Activated CD8-positive, alpha-beta memory T cell treated with anti-CD3 and anti-CD28 coated beads, Interleukin-2, amount 50 U/mL, for 1 hour (primary cell): ENCODE results near the gene PUS10.
"Not testable (repeated sequence)": the region's sequence is repeated elsewhere in the genome, so short reads cannot be mapped to it uniquely, and the experiment has no call there.

Source experiments
- DNase-seq: peaks from one replicate; pipeline ENCODE4 v3.0.0-alpha.2; 2020; ENCODE audit errors: extremely low read depth

Gene PUS10

GRCh38 chr2:61017556-61018317, at the start of gene PUS10, which contains the start of gene PEX13:
PUS10 (minus strand) TSS chr2:61018255; CDS start chr2:61011890, 6,365 bp downstream.
PEX13 (plus strand) TSS chr2:61017720; CDS start chr2:61017760, 40 bp downstream.
- peak; percentile 10 for DNase-seq

- peak; percentile 42 for DNase-seq
Observed at GRCh38 chr2:61065714-61066709, 48.0 kb upstream of the PUS10 start, which contains the start of gene SANBR. SANBR (plus strand) TSS chr2:61065871; CDS start chr2:61070351, 4,480 bp downstream.

DNA sequence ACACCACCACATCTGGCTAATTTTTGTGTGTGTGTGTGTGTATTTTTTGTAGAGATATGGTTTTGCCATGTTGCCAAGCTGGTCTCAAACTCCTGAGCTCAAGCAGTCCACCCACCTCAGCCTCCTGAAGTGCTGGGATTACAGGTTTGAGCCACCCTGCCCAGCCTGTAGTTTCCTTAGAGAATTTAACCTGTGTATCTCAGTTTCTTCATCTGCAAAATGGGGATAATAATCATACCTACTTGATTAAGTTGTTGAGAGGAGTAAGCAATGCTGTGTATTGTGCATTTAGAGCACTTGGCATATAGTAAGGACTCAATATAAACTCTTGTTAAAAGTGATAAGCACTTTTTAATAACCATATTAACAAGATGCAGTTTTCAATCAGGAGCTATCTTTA, 41.3 kb upstream of the PUS10 start:
- DNase-seq = no peak

GRCh38 chr2:61057562-61057961, 39.5 kb upstream of the PUS10 start:
- DNase-seq = no peak

- DNase-seq = no peak
Observed at GRCh38 chr2:61055557-61055956, 37.5 kb upstream of the PUS10 start.

- DNase-seq = no peak
Observed at GRCh38 chr2:61045999-61046398, 27.9 kb upstream of the PUS10 start.

GRCh38 chr2:61045226-61045625, 27.2 kb upstream of the PUS10 start:
- no peak for DNase-seq

DNA sequence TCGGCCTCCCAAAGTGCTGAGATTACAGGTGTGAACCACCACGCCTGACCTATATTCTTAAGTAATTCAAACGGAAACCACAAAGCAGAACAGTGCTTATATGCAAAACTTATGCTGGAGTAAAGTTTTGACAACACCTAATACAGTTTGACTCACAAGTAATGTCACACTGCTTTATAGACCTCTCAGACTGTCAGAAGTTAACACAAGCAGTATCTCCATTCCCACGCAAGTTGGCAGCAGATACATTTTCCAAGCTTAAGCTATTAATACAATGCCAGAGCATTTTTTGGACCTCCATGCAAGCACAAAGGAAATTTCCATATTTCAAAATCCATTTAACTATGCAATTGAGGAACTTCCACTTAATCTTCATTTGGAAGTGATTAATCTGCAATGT, 26.6 kb upstream of the PUS10 start:
- no peak for DNase-seq

- no peak for DNase-seq
Observed at GRCh38 chr2:61042807-61043206, 24.8 kb upstream of the PUS10 start.

DNA sequence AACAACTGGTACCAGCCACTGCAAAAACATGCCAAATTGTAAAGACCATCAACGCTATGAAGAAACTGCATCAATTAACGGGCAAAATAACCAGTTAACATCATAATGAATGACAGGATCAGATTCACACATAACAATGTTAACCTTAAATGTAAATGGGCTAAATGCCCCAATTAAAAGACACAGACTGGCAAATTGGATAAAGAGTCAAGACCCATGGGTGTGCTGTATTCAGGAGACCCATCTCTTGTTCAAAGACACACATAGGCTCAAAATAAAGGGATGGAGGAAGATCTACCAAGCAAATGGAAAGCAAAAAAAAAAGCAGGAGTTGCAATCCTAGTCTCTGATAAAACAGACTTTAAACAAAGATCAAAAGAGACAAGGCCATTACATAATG, 18.6 kb upstream of the PUS10 start:
- DNase-seq = not testable (repeated sequence)

DNA sequence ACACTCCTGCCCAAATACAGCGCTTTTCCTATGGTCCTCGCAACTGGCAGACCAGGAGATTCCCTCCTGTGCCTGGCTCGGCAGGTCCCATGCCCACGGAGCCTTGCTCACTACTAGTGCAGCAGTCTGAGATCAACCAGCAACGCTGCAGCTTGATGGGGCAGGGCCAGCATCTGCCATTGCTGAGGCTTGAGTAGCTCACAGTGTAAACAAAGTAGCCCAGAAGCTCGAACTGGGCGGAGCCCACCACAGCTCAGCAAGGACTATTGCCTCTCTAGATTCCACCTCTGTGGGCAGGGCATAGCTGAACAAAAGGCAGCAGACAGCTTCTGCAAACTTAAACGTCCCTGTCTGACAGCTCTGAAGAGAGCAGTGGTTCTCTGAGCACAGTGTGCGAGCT, 16.5 kb upstream of the PUS10 start:
- not testable (repeated sequence) for DNase-seq

DNA sequence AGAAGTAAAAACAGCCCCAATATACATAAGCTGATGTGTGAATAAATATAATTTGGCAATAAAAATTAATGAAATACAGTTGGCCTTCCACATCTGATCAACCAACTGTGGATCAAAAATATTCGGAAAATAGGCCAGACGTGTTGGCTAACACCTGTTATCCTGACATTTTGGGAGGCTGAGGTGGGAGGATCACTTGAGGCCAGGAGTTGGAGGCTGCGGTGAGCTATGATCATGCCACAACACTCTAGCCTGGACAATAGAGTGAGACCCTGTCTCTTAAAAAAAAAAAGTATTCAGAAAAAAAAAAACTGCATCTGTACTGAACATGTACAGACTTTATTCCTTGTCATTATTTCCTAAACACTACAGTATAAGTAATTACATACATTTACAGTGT, 11.5 kb upstream of the PUS10 start:
- no peak for DNase-seq

DNA sequence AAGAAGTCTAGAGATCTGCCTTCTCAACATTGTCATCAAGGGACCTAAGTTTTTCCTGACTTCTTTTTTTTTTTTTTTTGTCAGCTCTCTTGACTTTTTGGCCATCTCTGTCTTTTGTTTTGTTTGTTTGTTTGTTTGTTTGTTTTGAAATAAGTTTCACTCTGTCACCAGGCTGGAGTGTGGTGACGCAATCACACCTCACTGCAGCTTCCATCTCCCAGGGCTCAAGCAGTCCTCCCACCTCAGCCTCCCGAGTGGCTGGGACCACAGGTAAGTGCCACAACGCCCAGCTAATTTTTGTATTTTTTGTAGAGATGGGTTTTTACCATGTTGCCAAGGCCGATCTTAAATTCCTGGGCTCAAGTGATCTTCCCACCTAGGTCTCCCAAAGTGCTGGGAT, 5.6 kb upstream of the PUS10 start:
- no peak for DNase-seq

- DNase-seq = no peak
Observed at GRCh38 chr2:61021228-61021660, 3.2 kb upstream of the PUS10 start.

DNA sequence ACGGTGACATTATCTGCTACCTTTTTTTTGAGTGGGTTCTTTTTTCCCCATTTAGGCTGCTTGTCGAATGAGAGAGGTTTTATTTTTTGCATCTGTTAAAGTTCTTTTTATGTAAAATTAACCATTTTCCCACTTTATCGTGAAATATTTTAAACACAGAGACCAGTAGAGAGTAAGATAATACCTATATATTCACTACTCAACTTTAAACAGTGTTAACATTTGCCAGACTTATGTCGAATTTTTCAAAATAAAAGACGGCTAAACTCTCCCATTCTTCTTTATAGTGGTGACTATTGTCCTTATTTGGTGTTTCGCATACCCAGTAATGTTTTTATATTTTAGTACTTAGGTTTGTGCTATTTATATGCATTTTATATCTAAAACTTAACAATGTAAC, 743 bp upstream of the PUS10 start:
- DNase-seq = no peak

GRCh38 chr2:61018318-61018755, 282 bp upstream of the PUS10 start:
- no peak for DNase-seq

GRCh38 chr2:61017003-61017555, 976 bp downstream of the PUS10 start:
- DNase-seq = peak; percentile 19

DNA sequence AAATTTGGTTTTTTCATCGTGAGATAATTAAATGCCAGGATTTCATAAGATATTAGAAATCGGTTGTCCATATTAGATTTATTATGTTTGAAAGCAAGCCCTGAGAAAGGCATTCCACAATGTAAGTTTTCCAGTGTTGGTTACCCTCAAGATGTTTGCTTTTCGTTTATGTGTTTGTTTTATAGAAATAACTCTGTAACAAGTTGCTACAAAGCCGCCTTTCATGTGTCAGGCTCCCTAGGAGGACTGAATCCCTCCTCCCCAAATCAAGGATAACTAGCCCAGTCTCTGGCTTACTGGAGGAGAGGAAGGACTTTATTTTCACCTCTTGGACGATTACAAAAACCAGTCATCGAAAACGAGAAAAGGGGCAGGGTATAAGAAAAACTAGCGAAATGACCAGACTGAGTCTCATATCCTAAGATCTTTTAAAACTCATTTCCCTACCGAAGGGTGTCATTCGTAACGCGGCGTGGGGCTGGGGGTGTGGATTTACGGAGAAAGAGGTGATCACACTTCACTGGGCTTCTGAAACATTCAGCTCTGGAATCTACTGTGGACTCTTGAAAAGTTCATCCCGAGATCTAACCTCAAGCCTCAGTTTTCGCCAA, 1.6 kb downstream of the PUS10 start:
- no peak for DNase-seq

GRCh38 chr2:61015976-61016375, 2.1 kb downstream of the PUS10 start:
- no peak for DNase-seq

GRCh38 chr2:61014763-61015162, 3.3 kb downstream of the PUS10 start:
- DNase-seq = no peak

GRCh38 chr2:61013382-61013781, 4.7 kb downstream of the PUS10 start:
- no peak for DNase-seq

DNA sequence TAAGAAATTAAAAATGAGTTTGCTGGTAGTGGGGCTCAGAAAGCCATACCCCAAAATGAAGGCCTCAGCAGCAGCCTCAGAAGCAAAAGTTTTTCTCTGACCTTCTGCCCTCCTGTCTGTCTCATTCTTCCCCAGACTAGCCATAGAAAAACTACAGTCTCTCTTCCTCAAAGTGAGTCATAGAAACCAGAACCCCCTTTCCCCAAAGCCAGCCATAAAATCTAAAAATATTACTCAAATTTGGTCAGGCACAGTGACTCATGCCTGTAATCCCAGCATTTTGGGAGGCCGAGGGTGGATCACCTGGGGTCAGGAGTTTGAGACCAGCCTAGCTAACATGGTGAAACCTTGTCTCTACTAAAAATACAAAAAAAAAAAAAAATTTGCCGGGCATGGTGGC, 5.8 kb downstream of the PUS10 start:
- DNase-seq = not testable (repeated sequence)
